Fibroblast of lung (primary cell): ENCODE data around the gene GRB10. TPM values are rescaled to one million over a fixed set of nuclear protein-coding genes. Genes with fewer than 3 reads are reported as not detected.

Source experiments
- DNase-seq, 2 donors: peaks; one replicate each; pipeline versions ENCODE4 v3.0.0 to v3.0.0-alpha.2; 2010; ENCODE audit warnings: low read depth in 2 of 2
- H2AFZ ChIP-seq: 2 replicates; pipeline ENCODE4 v1.5.1; 2012; ENCODE audit warnings: low read length, control low read depth, inconsistent platforms
- H3K27ac ChIP-seq: 2 replicates; pipeline ENCODE4 v1.5.1; 2011; ENCODE audit warnings: low read length, control low read depth; ENCODE audit not compliant: insufficient read depth
- H3K27me3 ChIP-seq: 2 replicates; pipeline ENCODE4 v1.5.1; 2011; ENCODE audit warnings: mild to moderate bottlenecking, low read length; ENCODE audit not compliant: control insufficient read depth, insufficient read depth
- H3K36me3 ChIP-seq: 2 replicates; pipeline ENCODE4 v1.5.1; 2011; ENCODE audit warnings: low read length; ENCODE audit not compliant: control insufficient read depth, insufficient read depth
- H3K4me1 ChIP-seq: 2 replicates; pipeline ENCODE4 v1.5.1; 2011; ENCODE audit warnings: low read length; ENCODE audit not compliant: control insufficient read depth, insufficient read depth; ENCODE audit errors: extremely low read depth
- H3K4me2 ChIP-seq: 2 replicates; pipeline ENCODE4 v1.5.1; 2011; ENCODE audit warnings: low read length, control low read depth; ENCODE audit not compliant: insufficient read depth; ENCODE audit errors: extremely low read depth
- H3K4me3 ChIP-seq, 4 experiments: fragments of 200-600 bp in 1 of 4; sonication (generic) in 1 of 4; replicated peaks in 1 of 4; 2 replicates each; pipeline ENCODE4 v1.5.1; 2011 to 2016; ENCODE audit warnings: low read length in 4 of 4, low read depth in 3 of 4, mild to moderate bottlenecking in 3 of 4, control low read depth in 2 of 4, inconsistent platforms in 1 of 4, mixed read lengths in 1 of 4; ENCODE audit not compliant: insufficient read depth in 1 of 4; ENCODE audit errors: control extremely low read depth in 1 of 4
- H3K79me2 ChIP-seq: 2 replicates; pipeline ENCODE4 v1.5.1; 2012; ENCODE audit warnings: mild to moderate bottlenecking, low read length, inconsistent platforms; ENCODE audit not compliant: control insufficient read depth, insufficient read depth
- H3K9ac ChIP-seq: 2 replicates; pipeline ENCODE4 v1.5.1; 2011; ENCODE audit warnings: mild to moderate bottlenecking, low read length, control low read depth; ENCODE audit not compliant: insufficient read depth
- H3K9me3 ChIP-seq: 2 replicates; pipeline ENCODE4 v1.5.1; 2012; ENCODE audit warnings: low read depth, low read length; ENCODE audit not compliant: control insufficient read depth, insufficient read depth
- H4K20me1 ChIP-seq: 2 replicates; pipeline ENCODE4 v1.5.1; 2011; ENCODE audit warnings: low read length; ENCODE audit not compliant: control insufficient read depth, insufficient read depth; ENCODE audit errors: extremely low read depth
- EZH2 ChIP-seq: IDR thresholded peaks from 2 replicates; pipeline ENCODE4 v1.5.1; 2012; ENCODE audit warnings: low read length, control low read depth, mild to moderate bottlenecking; ENCODE audit errors: missing control alignments
- polyA plus RNA-seq, 2 donors: library from polyadenylated mRNA; depleted of rRNA in 1 of 2; stranded (reverse) in 1 of 2; unstranded in 1 of 2; fragments of >200 nt; gene quantifications; 2 replicates each; pipeline ENCODE4 v1.2.1, GENCODE V29; 2011 to 2012; ENCODE audit warnings: missing spikeins in 1 of 2
- total RNA-seq: library from RNA; depleted of rRNA; stranded (reverse); fragments of >200 nt; gene quantifications from 2 replicates; pipeline ENCODE4 v1.2.1, GENCODE V29; 2014
- TF ChIP-seq, protein P1 (sequence below), 2 donors: IDR thresholded peaks in 1 of 2; conservative IDR thresholded peaks in 1 of 2; 1 replicate in 1 of 2; 2 replicates in 1 of 2; pipeline ENCODE4 v1.5.1; 2011 to 2012; ENCODE audit warnings: low read length in 2 of 2, control low read depth in 1 of 2, inconsistent platforms in 1 of 2, low read depth in 1 of 2, mild to moderate bottlenecking in 1 of 2

The GRB10 gene
- total and polyA plus RNA-seq, 2 donors (not counting 1 experiment from before 2014, with no cell fraction given), result 11.1 to 64.1 TPM

GRCh38 chr7:50779427-50779826, 3.3 kb downstream of the GRB10 start:
- DNase-seq, result no peak
- Histone ChIP-seq H3K4me3 (no peak overlapping the region), H4K20me1 (no peaks in the 10 kb centered on the region), H3K36me3 (no peaks in the 10 kb centered on the region), H3K27me3 (no peaks in the 10 kb centered on the region), H3K9me3 (no peaks in the 10 kb centered on the region), H3K4me2 (no peak overlapping the region), H3K27ac (no peak overlapping the region), H3K9ac (no peak overlapping the region), H3K79me2 (peaks cover 28% of the 10 kb centered on the region), H3K4me1 (no peaks in the 10 kb centered on the region), H2AFZ (no peak overlapping the region)
- no peak for TF ChIP-seq EZH2
- TF ChIP-seq, protein P1, sequence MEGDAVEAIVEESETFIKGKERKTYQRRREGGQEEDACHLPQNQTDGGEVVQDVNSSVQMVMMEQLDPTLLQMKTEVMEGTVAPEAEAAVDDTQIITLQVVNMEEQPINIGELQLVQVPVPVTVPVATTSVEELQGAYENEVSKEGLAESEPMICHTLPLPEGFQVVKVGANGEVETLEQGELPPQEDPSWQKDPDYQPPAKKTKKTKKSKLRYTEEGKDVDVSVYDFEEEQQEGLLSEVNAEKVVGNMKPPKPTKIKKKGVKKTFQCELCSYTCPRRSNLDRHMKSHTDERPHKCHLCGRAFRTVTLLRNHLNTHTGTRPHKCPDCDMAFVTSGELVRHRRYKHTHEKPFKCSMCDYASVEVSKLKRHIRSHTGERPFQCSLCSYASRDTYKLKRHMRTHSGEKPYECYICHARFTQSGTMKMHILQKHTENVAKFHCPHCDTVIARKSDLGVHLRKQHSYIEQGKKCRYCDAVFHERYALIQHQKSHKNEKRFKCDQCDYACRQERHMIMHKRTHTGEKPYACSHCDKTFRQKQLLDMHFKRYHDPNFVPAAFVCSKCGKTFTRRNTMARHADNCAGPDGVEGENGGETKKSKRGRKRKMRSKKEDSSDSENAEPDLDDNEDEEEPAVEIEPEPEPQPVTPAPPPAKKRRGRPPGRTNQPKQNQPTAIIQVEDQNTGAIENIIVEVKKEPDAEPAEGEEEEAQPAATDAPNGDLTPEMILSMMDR (conservative IDR thresholded peaks at IDR 0.05 in 1 of 2, IDR thresholded peaks at IDR 0.05 in 1 of 2; ENCODE audit: low read depth in 1 of 2, low read length in 2 of 2), result no peak

GRCh38 chr7:50778189-50778588, 4.5 kb downstream of the GRB10 start:
- Histone ChIP-seq H3K9ac (no peak overlapping the region), H3K36me3 (no peaks in the 10 kb centered on the region), H3K4me1 (no peaks in the 10 kb centered on the region), H4K20me1 (no peaks in the 10 kb centered on the region), H3K79me2 (peaks cover 24% of the 10 kb centered on the region), H3K27me3 (no peaks in the 10 kb centered on the region), H3K4me3 (no peak overlapping the region), H3K27ac (no peak overlapping the region), H3K4me2 (no peak overlapping the region), H3K9me3 (no peaks in the 10 kb centered on the region), H2AFZ (no peak overlapping the region)
- TF ChIP-seq, protein P1 (conservative IDR thresholded peaks at IDR 0.05 in 1 of 2, IDR thresholded peaks at IDR 0.05 in 1 of 2; ENCODE audit: low read depth in 1 of 2, low read length in 2 of 2), result no peak
- no peak for TF ChIP-seq EZH2
- DNase-seq, result no peak

- no peak overlapping the region for H3K9ac ChIP-seq
- no peak overlapping the region for H3K4me2 ChIP-seq
- H3K79me2 ChIP-seq, result peaks cover 18% of the 10 kb centered on the region
- H3K4me3 ChIP-seq, result no peak overlapping the region
- no peaks in the 10 kb centered on the region for H3K27me3 ChIP-seq
- H3K36me3 ChIP-seq, result no peaks in the 10 kb centered on the region
- no peaks in the 10 kb centered on the region for H3K4me1 ChIP-seq
- no peaks in the 10 kb centered on the region for H3K9me3 ChIP-seq
- H4K20me1 ChIP-seq, result no peaks in the 10 kb centered on the region
- TF ChIP-seq EZH2, result no peak
- TF ChIP-seq, protein P1 (conservative IDR thresholded peaks at IDR 0.05 in 1 of 2, IDR thresholded peaks at IDR 0.05 in 1 of 2; ENCODE audit: low read depth in 1 of 2, low read length in 2 of 2), result no peak
- no peak for DNase-seq
- no peak overlapping the region for H2AFZ ChIP-seq
- no peak overlapping the region for H3K27ac ChIP-seq
Observed at GRCh38 chr7:50775836-50776235, 6.9 kb downstream of the GRB10 start.
